IMR-90 (cell line): Measurements from ENCODE around the gene AJM1. TPM values are rescaled to one million over a fixed set of nuclear protein-coding genes. Genes with fewer than 3 reads are reported as not detected.

Source experiments
- ATAC-seq: fragments of 200-7000 bp; cut with Tn5 transposase; 2 replicates; pipeline ENCODE4 v1.9.1; 2020; ENCODE audit warnings: low read depth, mild to moderate bottlenecking, moderate library complexity
- BruUV-seq: library from RNA; stranded (reverse); fragments of 400-500 nt; replicated peaks from 2 replicates; lab custom pipeline; 2021; lab: Mats Ljungman, UMichigan
- CTCF ChIA-PET: fragments of 300-600 bp; formaldehyde crosslinking; extraction: SDS; loops from one replicate; lab custom pipeline; 2021; ENCODE audit warnings: antibody characterized with exemption; lab: Yijun Ruan, JAX
- POLR2A ChIA-PET: fragments of 300-600 bp; sonication (Branson Sonifier 250); formaldehyde crosslinking; loops from one replicate; lab custom pipeline; 2022; ENCODE audit warnings: antibody characterized with exemption; ENCODE audit not compliant: unreplicated experiment; lab: Charles Lee
- DNase-seq: peaks from one replicate; pipeline ENCODE4 v3.0.0; 2013
- H2AFZ ChIP-seq: replicated peaks from 2 replicates; pipeline ENCODE3; 2013; ENCODE audit warnings: low read length, mild to moderate bottlenecking; ENCODE audit not compliant: poor library complexity
- H2AK5ac ChIP-seq: 2 replicates; pipeline ENCODE4 v1.6.1; 2013; ENCODE audit warnings: low read depth, low read length, inconsistent platforms
- H2AK9ac ChIP-seq: replicated peaks from 2 replicates; pipeline ENCODE3; 2013; ENCODE audit warnings: mild to moderate bottlenecking, low read depth, low read length, moderate library complexity; ENCODE audit not compliant: poor library complexity
- H2BK120ac ChIP-seq: 2 replicates; pipeline ENCODE4 v1.6.1; 2013; ENCODE audit warnings: low read depth, low read length, inconsistent platforms
- H2BK15ac ChIP-seq: 3 replicates; pipeline ENCODE4 v1.6.1; 2013; ENCODE audit warnings: low read depth, low read length, inconsistent platforms
- H2BK20ac ChIP-seq: 2 replicates; pipeline ENCODE4 v1.6.1; 2013; ENCODE audit warnings: low read depth, mild to moderate bottlenecking, inconsistent platforms, low read length, moderate library complexity
- H2BK5ac ChIP-seq: 2 replicates; pipeline ENCODE4 v1.6.1; 2013; ENCODE audit warnings: mild to moderate bottlenecking, low read depth, low read length, inconsistent platforms; ENCODE audit not compliant: poor library complexity, severe bottlenecking
- H3K14ac ChIP-seq: replicated peaks from 2 replicates; pipeline ENCODE4 v1.6.1; 2013; ENCODE audit warnings: low read depth, low read length, inconsistent platforms
- H3K18ac ChIP-seq: 2 replicates; pipeline ENCODE4 v1.6.1; 2013; ENCODE audit warnings: low read depth, low read length, control low read depth
- H3K23ac ChIP-seq: 2 replicates; pipeline ENCODE4 v1.6.1; 2013; ENCODE audit warnings: low read depth, low read length, inconsistent platforms
- H3K27ac ChIP-seq: 2 replicates; pipeline ENCODE4 v1.5.1; 2013; ENCODE audit warnings: mild to moderate bottlenecking, control low read depth, low read length; ENCODE audit not compliant: insufficient read depth
- H3K27me3 ChIP-seq: 2 replicates; pipeline ENCODE4 v1.6.1; 2013; ENCODE audit warnings: low read length; ENCODE audit not compliant: control insufficient read depth, insufficient read depth
- H3K36me3 ChIP-seq: 2 replicates; pipeline ENCODE4 v1.6.1; 2013; ENCODE audit warnings: low read length, mixed read lengths; ENCODE audit not compliant: control insufficient read depth, insufficient read depth
- H3K4ac ChIP-seq: 2 replicates; pipeline ENCODE4 v1.6.1; 2013; ENCODE audit warnings: low read depth, low read length, inconsistent platforms
- H3K4me1 ChIP-seq: 2 replicates; pipeline ENCODE4 v1.6.1; 2013; ENCODE audit warnings: low read length, mixed read lengths; ENCODE audit not compliant: control insufficient read depth, insufficient read depth
- H3K4me2 ChIP-seq: 2 replicates; pipeline ENCODE4 v1.6.1; 2013; ENCODE audit warnings: low read depth, mild to moderate bottlenecking, control low read depth, low read length, moderate library complexity
- H3K4me3 ChIP-seq: 2 replicates; pipeline ENCODE4 v1.5.1; 2013; ENCODE audit warnings: low read depth, mild to moderate bottlenecking, control low read depth, low read length, moderate library complexity; ENCODE audit not compliant: insufficient read depth
- H3K56ac ChIP-seq: 2 replicates; pipeline ENCODE4 v1.6.1; 2013; ENCODE audit warnings: low read length, inconsistent platforms; ENCODE audit not compliant: insufficient read depth; ENCODE audit errors: extremely low read depth
- H3K79me1 ChIP-seq, 2 experiments: 2 replicates each; pipeline ENCODE4 v1.6.1; 2013; ENCODE audit warnings: low read length in 2 of 2, inconsistent platforms in 1 of 2, low read depth in 1 of 2
- H3K9ac ChIP-seq: 2 replicates; pipeline ENCODE4 v1.6.1; 2013; ENCODE audit warnings: low read depth, low read length, control low read depth
- H3K9me1 ChIP-seq: 2 replicates; pipeline ENCODE4 v1.6.1; 2013; ENCODE audit warnings: low read length, inconsistent platforms; ENCODE audit not compliant: insufficient read depth
- H3K9me3 ChIP-seq: 2 replicates; pipeline ENCODE4 v1.6.1; 2013; ENCODE audit warnings: low read length; ENCODE audit not compliant: control insufficient read depth, insufficient read depth
- H4K20me1 ChIP-seq: 2 replicates; pipeline ENCODE4 v1.6.1; 2013; ENCODE audit warnings: low read length, inconsistent platforms; ENCODE audit not compliant: insufficient read depth
- H4K5ac ChIP-seq: 2 replicates; pipeline ENCODE4 v1.6.1; 2013; ENCODE audit warnings: mild to moderate bottlenecking, low read depth, low read length, control low read depth
- H4K8ac ChIP-seq, 2 experiments: 2 replicates each; pipeline ENCODE4 v1.6.1; 2013; ENCODE audit warnings: low read depth in 2 of 2, low read length in 2 of 2, control low read depth in 1 of 2, inconsistent platforms in 1 of 2
- H4K91ac ChIP-seq: 2 replicates; pipeline ENCODE4 v1.6.1; 2013; ENCODE audit warnings: low read depth, low read length, inconsistent platforms; ENCODE audit not compliant: insufficient read depth
- BHLHE40 ChIP-seq: fragments of 150-350 bp; IDR thresholded peaks from 2 replicates; pipeline ENCODE4 v1.6.1; 2016; ENCODE audit warnings: mild to moderate bottlenecking, low read depth, low read length
- CHD1 ChIP-seq: IDR thresholded peaks from 2 replicates; pipeline ENCODE4 v1.6.1; 2012; ENCODE audit warnings: low read depth, low read length, improper control_type of control experiment
- CTCF ChIP-seq: conservative IDR thresholded peaks from 2 replicates; pipeline ENCODE4 v1.5.1; 2012; ENCODE audit warnings: mild to moderate bottlenecking, low read depth, low read length, improper control_type of control experiment
- ELK1 ChIP-seq: fragments of 150-350 bp; IDR thresholded peaks from 2 replicates; pipeline ENCODE4 v1.6.1; 2016; ENCODE audit warnings: low read depth, mild to moderate bottlenecking, low read length, moderate library complexity, borderline replicate concordance
- FOS ChIP-seq: fragments of 150-350 bp; IDR thresholded peaks from 2 replicates; pipeline ENCODE4 v1.6.1; 2016; ENCODE audit warnings: low read depth, low read length
- MAFK ChIP-seq: IDR thresholded peaks from 2 replicates; pipeline ENCODE4 v1.6.1; 2012; ENCODE audit warnings: low read depth, low read length, improper control_type of control experiment
- MAZ ChIP-seq: IDR thresholded peaks from 2 replicates; pipeline ENCODE4 v1.6.1; 2012; ENCODE audit warnings: low read depth, mild to moderate bottlenecking, low read length, improper control_type of control experiment, moderate library complexity, borderline replicate concordance
- MXI1 ChIP-seq: IDR thresholded peaks from 2 replicates; pipeline ENCODE4 v1.6.1; 2012; ENCODE audit warnings: low read depth, mild to moderate bottlenecking, low read length, moderate library complexity, borderline replicate concordance
- NFE2L2 ChIP-seq: fragments of 150-350 bp; IDR thresholded peaks from 2 replicates; pipeline ENCODE4 v1.6.1; 2016; ENCODE audit warnings: low read depth, mild to moderate bottlenecking, low read length
- POLR2A ChIP-seq: IDR thresholded peaks from 2 replicates; pipeline ENCODE4 v1.6.1; 2012; ENCODE audit warnings: mild to moderate bottlenecking, low read depth, low read length
- RAD21 ChIP-seq: IDR thresholded peaks from 2 replicates; pipeline ENCODE4 v1.6.1; 2012; ENCODE audit warnings: low read length, improper control_type of control experiment
- RCOR1 ChIP-seq: IDR thresholded peaks from 2 replicates; pipeline ENCODE4 v1.6.1; 2012; ENCODE audit warnings: mild to moderate bottlenecking, low read length, improper control_type of control experiment; ENCODE audit not compliant: insufficient replicate concordance
- RFX5 ChIP-seq: IDR thresholded peaks from 2 replicates; pipeline ENCODE4 v1.8.0; 2012; ENCODE audit warnings: low read depth, mild to moderate bottlenecking, low read length, moderate library complexity
- SMC3 ChIP-seq: fragments of 150-350 bp; IDR thresholded peaks from 2 replicates; pipeline ENCODE4 v1.6.1; 2016; ENCODE audit warnings: low read depth, mild to moderate bottlenecking, antibody characterized with exemption, low read length, moderate library complexity
- USF2 ChIP-seq: fragments of 150-350 bp; IDR thresholded peaks from 2 replicates; pipeline ENCODE4 v1.6.1; 2017; ENCODE audit warnings: mild to moderate bottlenecking, antibody characterized with exemption, low read length, low read depth
- WGBS, 2 experiments: methylation state at CpG; one replicate each; pipeline versions ENCODE4 v1.1.5 to v1.1.7; 2013; ENCODE audit warnings: missing lambda C conversion rate in 2 of 2; ENCODE audit not compliant: insufficient read length in 1 of 2; ENCODE audit errors: extremely low coverage in 2 of 2; 5-methylcytosine and 5-hydroxymethylcytosine counted together
- dilution Hi-C: fragments of 300-500 bp; cut with HindIII; formaldehyde crosslinking; loops from one replicate; pipeline ENCODE4 v1.14.3; 2018; ENCODE audit warnings: low sequenced_read_pairs; ENCODE audit not compliant: unreplicated experiment
- in situ Hi-C: fragments of 300-500 bp; cut with MboI; formaldehyde crosslinking; loops from 3 replicates; pipeline ENCODE4 v1.14.3; 2019; ENCODE audit warnings: low sequenced_read_pairs, inconsistent platforms, mixed read lengths
- intact Hi-C: fragments of 100-400 bp; cut with micrococcal nuclease; formaldehyde crosslinking; loops from 2 replicates; pipeline ENCODE4 v1.10.0; 2022
- polyA plus RNA-seq, 3 experiments: library from polyadenylated mRNA; depleted of rRNA; stranded (reverse); fragments of >200 nt; gene quantifications; 2 replicates each; pipeline ENCODE4 v1.2.3, GENCODE V29; 2012; ENCODE audit warnings: low replicate concordance in 1 of 3
- total RNA-seq: library from RNA; depleted of rRNA; stranded (reverse); fragments of >200 nt; gene quantifications from 2 replicates; pipeline ENCODE4 v1.2.3, GENCODE V29; 2012

Gene AJM1
- total and polyA plus RNA-seq, 2 of the 4 experiments (the other 2 are of a cell fraction) = 0.18 to 1.5 TPM

- Histone ChIP-seq H2AK9ac (no peak overlapping the region), H2BK120ac (no peak overlapping the region), H3K27ac (no peak overlapping the region), H3K9me3 (peaks cover 2% of the 10 kb centered on the region; the same call in 1 of the 2 replicates), H4K8ac (no peak overlapping the region), H2BK5ac (no peak overlapping the region), H3K9ac (no peak overlapping the region), H3K4me1 (peaks cover 12% of the 10 kb centered on the region), H4K5ac (no peak overlapping the region), H3K36me3 (peaks cover 38% of the 10 kb centered on the region), H3K4me2 (no peak overlapping the region), H2AK5ac (no peak overlapping the region), H3K14ac (no peak overlapping the region), H2BK15ac (no peak overlapping the region), H3K4ac (no peak overlapping the region), H3K4me3 (no peak overlapping the region), H3K27me3 (no peaks in the 10 kb centered on the region), H4K91ac (no peak overlapping the region), H4K20me1 (peaks cover 17% of the 10 kb centered on the region), H3K18ac (no peak overlapping the region), H3K9me1 (peaks cover 5% of the 10 kb centered on the region), H3K23ac (no peak overlapping the region), H3K56ac (no peak overlapping the region), H2BK20ac (no peak overlapping the region), H2AFZ (no peak overlapping the region), H3K79me1 (peaks cover 16 to 55% of the 10 kb centered on the region in 2 experiments)
- no peak for DNase-seq
- in situ Hi-C loops = no loop called here
- ChIA-PET CTCF (no interaction called here), POLR2A (interaction anchor here (0.5 kb wide), 1 partner anchor 22 kb away, joined by 6 read pairs; no protein-coding TSS in a partner anchor)
- no peak for ATAC-seq
- dilution Hi-C loops = no loop called here
- WGBS, 2 experiments = 99% methylated on average over 15 of the region's 31 CpGs; no CpG with 5 or more reads in 1 of the 2 experiments
- no TSS peak for BruUV-seq
- intact Hi-C loops = no loop called here
- TF ChIP-seq MAFK = no peak
- TF ChIP-seq POLR2A = no peak
- TF ChIP-seq RAD21 = no peak
- no peak for TF ChIP-seq CTCF
- no peak for TF ChIP-seq RFX5
- no peak for TF ChIP-seq USF2
- no peak for TF ChIP-seq CHD1
- no peak for TF ChIP-seq RCOR1
- no peak for TF ChIP-seq MAZ
- no peak for TF ChIP-seq MXI1
- no peak for TF ChIP-seq SMC3
- TF ChIP-seq FOS = no peak
- no peak for TF ChIP-seq BHLHE40
- no peak for TF ChIP-seq ELK1
- no peak for TF ChIP-seq NFE2L2
These were observed 20.8 kb downstream of the AJM1 start for GRCh38 chr9:136862849-136863622.
